Measurements from ENCODE around the gene TIMMDC1. TPM values are rescaled to one million over a fixed set of nuclear protein-coding genes. Genes with fewer than 3 reads are reported as not detected.

The TIMMDC1 gene
- total and polyA plus RNA-seq, 2 of the 13 experiments (the other 11 are each of a cell fraction or from before 2014, with no cell fraction given), result 50.0 to 77.8 TPM

DNA sequence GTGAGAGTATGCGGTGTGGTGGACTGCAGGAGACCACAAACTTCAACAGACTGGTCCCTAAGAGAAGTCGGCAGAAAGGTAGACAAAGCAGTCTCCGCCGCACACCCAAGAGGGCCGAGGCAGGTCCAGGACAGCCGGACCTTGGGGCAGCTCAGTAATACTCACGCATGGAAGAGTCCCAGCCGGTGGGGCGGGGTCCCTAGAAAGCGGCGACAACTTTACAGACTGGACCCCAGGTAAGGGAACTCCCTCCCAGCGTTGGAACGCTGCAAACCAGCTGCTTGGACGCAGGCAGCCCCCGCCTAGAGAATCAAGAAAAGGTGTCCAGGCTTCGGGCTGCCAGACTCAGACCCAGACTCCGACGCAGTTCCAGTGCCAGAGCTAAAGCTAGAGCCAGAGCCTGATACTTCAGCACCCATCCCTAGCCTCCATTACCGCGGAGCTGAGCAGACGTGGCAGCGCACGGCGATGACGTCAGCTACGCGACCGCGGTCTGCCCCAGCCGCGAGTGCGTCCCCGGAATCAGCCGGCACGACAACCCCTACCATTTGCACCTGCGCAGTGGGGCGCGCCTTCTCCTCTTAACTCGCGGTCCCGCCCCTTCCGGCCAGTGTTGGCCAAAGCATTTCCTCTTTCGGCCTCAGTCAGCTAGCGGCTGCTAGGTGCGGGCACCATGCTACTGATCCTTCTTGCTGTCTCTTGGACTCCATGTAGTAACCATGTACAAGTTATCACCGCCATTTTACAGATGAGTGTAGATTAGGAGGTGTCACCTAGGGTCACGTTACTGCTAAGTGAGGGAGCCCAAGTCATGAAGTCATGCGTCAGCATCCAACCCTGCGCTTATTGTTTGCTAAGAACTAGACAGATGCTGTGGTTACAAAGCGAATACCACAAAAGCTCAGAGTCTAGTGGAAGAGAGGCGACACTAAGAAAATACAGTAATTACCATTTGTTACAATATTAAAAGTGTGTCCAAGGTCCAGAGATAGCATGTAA is 34.9 kb upstream of the TIMMDC1 start, which contains the start of gene TMEM39A (continued):
- TF ChIP-seq SRF (IDR thresholded peaks at IDR 0.05; ENCODE audit: low read depth, low read length) (peak; percentile 66; the same call in 1 of the 2 replicates), ZIK1 (CRISPR knock-in tag; IDR thresholded peaks at IDR 0.05; ENCODE audit: borderline replicate concordance, low read depth) (peak; percentile 39; the same call in 1 of the 2 replicates), MEIS2 (CRISPR knock-in tag; IDR thresholded peaks at IDR 0.05) (no peak), U2AF2 (IDR thresholded peaks at IDR 0.05; ENCODE audit: low read depth, low read length) (no peak), ZFP41 (CRISPR knock-in tag; IDR thresholded peaks at IDR 0.05; ENCODE audit: borderline replicate concordance) (no peak; the same call in 1 of the 2 replicates), HOXA9 (CRISPR knock-in tag; IDR thresholded peaks at IDR 0.05; ENCODE audit: borderline replicate concordance) (0 out of 2 replicates have a peak, but pooled peaks have one; percentile 55), FOXK2 (IDR thresholded peaks at IDR 0.05) (peak; percentile 35; the same call in 1 of the 2 replicates), ZNF3 (CRISPR knock-in tag; IDR thresholded peaks at IDR 0.05) (no peak; the same call in 1 of the 2 replicates), SMAD1 (CRISPR knock-in tag; IDR thresholded peaks at IDR 0.05; ENCODE audit: borderline replicate concordance, low read depth) (peak; percentile 83; the same call in 1 of the 2 replicates), GATA4 (IDR thresholded peaks at IDR 0.05; ENCODE audit: borderline replicate concordance, low read depth) (peak; percentile 90), NFIC (IDR thresholded peaks at IDR 0.05; ENCODE audit: low read length) (peak; percentile 20; the same call in 1 of the 2 replicates), ELF3 (CRISPR knock-in tag; IDR thresholded peaks at IDR 0.05) (peak; percentile 95), ZBTB42 (CRISPR knock-in tag; IDR thresholded peaks at IDR 0.05) (no peak; the same call in 1 of the 2 replicates), ZFYVE20 (CRISPR knock-in tag; IDR thresholded peaks at IDR 0.05; ENCODE audit: borderline replicate concordance, low read depth) (no peak)
- TF ChIP-seq, protein P1, sequence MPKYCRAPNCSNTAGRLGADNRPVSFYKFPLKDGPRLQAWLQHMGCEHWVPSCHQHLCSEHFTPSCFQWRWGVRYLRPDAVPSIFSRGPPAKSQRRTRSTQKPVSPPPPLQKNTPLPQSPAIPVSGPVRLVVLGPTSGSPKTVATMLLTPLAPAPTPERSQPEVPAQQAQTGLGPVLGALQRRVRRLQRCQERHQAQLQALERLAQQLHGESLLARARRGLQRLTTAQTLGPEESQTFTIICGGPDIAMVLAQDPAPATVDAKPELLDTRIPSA (CRISPR knock-in tag; IDR thresholded peaks at IDR 0.05; ENCODE audit: borderline replicate concordance), result no peak
- TF ChIP-seq, protein P2, sequence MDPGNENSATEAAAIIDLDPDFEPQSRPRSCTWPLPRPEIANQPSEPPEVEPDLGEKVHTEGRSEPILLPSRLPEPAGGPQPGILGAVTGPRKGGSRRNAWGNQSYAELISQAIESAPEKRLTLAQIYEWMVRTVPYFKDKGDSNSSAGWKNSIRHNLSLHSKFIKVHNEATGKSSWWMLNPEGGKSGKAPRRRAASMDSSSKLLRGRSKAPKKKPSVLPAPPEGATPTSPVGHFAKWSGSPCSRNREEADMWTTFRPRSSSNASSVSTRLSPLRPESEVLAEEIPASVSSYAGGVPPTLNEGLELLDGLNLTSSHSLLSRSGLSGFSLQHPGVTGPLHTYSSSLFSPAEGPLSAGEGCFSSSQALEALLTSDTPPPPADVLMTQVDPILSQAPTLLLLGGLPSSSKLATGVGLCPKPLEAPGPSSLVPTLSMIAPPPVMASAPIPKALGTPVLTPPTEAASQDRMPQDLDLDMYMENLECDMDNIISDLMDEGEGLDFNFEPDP (CRISPR knock-in tag; conservative IDR thresholded peaks at IDR 0.05), result no peak
- TF ChIP-seq, protein P3, sequence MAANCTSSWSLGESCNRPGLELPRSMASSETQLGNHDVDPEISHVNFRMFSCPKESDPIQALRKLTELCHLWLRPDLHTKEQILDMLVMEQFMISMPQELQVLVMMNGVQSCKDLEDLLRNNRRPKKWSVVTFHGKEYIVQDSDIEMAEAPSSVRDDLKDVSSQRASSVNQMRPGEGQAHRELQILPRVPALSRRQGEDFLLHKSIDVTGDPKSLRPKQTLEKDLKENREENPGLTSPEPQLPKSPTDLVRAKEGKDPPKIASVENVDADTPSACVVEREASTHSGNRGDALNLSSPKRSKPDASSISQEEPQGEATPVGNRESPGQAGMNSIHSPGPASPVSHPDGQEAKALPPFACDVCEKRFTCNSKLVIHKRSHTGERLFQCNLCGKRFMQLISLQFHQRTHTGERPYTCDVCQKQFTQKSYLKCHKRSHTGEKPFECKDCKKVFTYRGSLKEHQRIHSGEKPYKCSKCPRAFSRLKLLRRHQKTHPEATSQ (CRISPR knock-in tag; IDR thresholded peaks at IDR 0.05; ENCODE audit: borderline replicate concordance), result peak; percentile 89; the same call in 1 of the 2 replicates
- TF ChIP-seq, protein P4, sequence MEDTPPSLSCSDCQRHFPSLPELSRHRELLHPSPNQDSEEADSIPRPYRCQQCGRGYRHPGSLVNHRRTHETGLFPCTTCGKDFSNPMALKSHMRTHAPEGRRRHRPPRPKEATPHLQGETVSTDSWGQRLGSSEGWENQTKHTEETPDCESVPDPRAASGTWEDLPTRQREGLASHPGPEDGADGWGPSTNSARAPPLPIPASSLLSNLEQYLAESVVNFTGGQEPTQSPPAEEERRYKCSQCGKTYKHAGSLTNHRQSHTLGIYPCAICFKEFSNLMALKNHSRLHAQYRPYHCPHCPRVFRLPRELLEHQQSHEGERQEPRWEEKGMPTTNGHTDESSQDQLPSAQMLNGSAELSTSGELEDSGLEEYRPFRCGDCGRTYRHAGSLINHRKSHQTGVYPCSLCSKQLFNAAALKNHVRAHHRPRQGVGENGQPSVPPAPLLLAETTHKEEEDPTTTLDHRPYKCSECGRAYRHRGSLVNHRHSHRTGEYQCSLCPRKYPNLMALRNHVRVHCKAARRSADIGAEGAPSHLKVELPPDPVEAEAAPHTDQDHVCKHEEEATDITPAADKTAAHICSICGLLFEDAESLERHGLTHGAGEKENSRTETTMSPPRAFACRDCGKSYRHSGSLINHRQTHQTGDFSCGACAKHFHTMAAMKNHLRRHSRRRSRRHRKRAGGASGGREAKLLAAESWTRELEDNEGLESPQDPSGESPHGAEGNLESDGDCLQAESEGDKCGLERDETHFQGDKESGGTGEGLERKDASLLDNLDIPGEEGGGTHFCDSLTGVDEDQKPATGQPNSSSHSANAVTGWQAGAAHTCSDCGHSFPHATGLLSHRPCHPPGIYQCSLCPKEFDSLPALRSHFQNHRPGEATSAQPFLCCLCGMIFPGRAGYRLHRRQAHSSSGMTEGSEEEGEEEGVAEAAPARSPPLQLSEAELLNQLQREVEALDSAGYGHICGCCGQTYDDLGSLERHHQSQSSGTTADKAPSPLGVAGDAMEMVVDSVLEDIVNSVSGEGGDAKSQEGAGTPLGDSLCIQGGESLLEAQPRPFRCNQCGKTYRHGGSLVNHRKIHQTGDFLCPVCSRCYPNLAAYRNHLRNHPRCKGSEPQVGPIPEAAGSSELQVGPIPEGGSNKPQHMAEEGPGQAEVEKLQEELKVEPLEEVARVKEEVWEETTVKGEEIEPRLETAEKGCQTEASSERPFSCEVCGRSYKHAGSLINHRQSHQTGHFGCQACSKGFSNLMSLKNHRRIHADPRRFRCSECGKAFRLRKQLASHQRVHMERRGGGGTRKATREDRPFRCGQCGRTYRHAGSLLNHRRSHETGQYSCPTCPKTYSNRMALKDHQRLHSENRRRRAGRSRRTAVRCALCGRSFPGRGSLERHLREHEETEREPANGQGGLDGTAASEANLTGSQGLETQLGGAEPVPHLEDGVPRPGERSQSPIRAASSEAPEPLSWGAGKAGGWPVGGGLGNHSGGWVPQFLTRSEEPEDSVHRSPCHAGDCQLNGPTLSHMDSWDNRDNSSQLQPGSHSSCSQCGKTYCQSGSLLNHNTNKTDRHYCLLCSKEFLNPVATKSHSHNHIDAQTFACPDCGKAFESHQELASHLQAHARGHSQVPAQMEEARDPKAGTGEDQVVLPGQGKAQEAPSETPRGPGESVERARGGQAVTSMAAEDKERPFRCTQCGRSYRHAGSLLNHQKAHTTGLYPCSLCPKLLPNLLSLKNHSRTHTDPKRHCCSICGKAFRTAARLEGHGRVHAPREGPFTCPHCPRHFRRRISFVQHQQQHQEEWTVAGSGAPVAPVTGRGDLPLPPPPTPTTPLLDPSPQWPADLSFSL (CRISPR knock-in tag; IDR thresholded peaks at IDR 0.05), result no peak

All from HepG2 (cell line).